ENCODE data around the gene ZNF76. TPM values are rescaled to one million over a fixed set of nuclear protein-coding genes. Genes with fewer than 3 reads are reported as not detected.

The ZNF76 gene
- total and polyA plus RNA-seq, 2 donors (not counting 3 experiments of a cell fraction or from before 2014, with no cell fraction given), result 27.9 to 34.6 TPM

GRCh38 chr6:35229304-35229703 lies 30.2 kb upstream of the ZNF76 start:
- FAIRE-seq (no peak), DNase-seq (ENCODE audit: low read depth, low spot score) (no peak)
- POLR2A ChIA-PET, result no interaction called here
- TF ChIP-seq POLR2A (IDR thresholded peaks at IDR 0.05; ENCODE audit: low read depth, low read length), result no peak
- TF ChIP-seq FOS (IDR thresholded peaks at IDR 0.05; ENCODE audit: borderline replicate concordance, insufficient read depth, low read length), result no peak
- TF ChIP-seq EZH2 (IDR thresholded peaks at IDR 0.05; ENCODE audit: borderline replicate concordance, low read depth, low read length, severe bottlenecking), result no peak
- no peak for TF ChIP-seq MAX (IDR thresholded peaks at IDR 0.05; ENCODE audit: insufficient read depth, insufficient read length)
- no peak for TF ChIP-seq JUN (IDR thresholded peaks at IDR 0.05; ENCODE audit: borderline replicate concordance, insufficient read depth, insufficient read length, low read depth)
- TF ChIP-seq MYC (IDR thresholded peaks at IDR 0.05; ENCODE audit: low read depth, low read length), result no peak
- TF ChIP-seq GATA2 (IDR thresholded peaks at IDR 0.05; ENCODE audit: insufficient read depth, insufficient read length, low read depth, low read length), result no peak
- no peak for TF ChIP-seq CTCF (IDR thresholded peaks at IDR 0.05; ENCODE audit: extremely low read depth in 1 of 2, insufficient read depth in 1 of 2, low read depth in 1 of 2, low read length in 2 of 2)
- TF ChIP-seq POLR2AphosphoS5 (IDR thresholded peaks at IDR 0.05; ENCODE audit: insufficient read depth, low read depth, low read length), result no peak
- Histone ChIP-seq H3K9me3 (replicated peaks; ENCODE audit: control insufficient read depth, insufficient read depth, low read length) (no peaks in the 10 kb centered on the region), H3K79me2 (ENCODE audit: control insufficient read depth, insufficient read depth, low read length) (no peaks in the 10 kb centered on the region), H3K4me1 (ENCODE audit: control insufficient read depth, extremely low read depth, insufficient read depth, low read length) (no peaks in the 10 kb centered on the region), H3K36me3 (ENCODE audit: control insufficient read depth in 2 of 2, extremely low read depth in 1 of 2, insufficient read depth in 2 of 2, low read length in 2 of 2) (no peaks in the 10 kb centered on the region), H2AFZ (ENCODE audit: low read depth, low read length) (no peak overlapping the region), H3K9me1 (replicated peaks; ENCODE audit: control insufficient read depth, extremely low read depth, insufficient read depth, low read length) (no peaks in the 10 kb centered on the region), H3K27me3 (ENCODE audit: control insufficient read depth in 2 of 2, insufficient read depth in 2 of 2, low read length in 2 of 2) (no peaks in the 10 kb centered on the region), H3K9ac (replicated peaks; ENCODE audit: extremely low read depth, insufficient read depth, low read length) (no peak overlapping the region), H4K20me1 (replicated peaks; ENCODE audit: control insufficient read depth, extremely low read depth, insufficient read depth, low read length) (no peaks in the 10 kb centered on the region), H3K27ac (ENCODE audit: insufficient read depth, low read depth, low read length) (no peak overlapping the region), H3K4me2 (ENCODE audit: insufficient read depth, low read length) (no peak overlapping the region), H3K4me3 (replicated peaks in 1 of 3; ENCODE audit: insufficient read depth in 1 of 3, low read depth in 1 of 3, low read length in 3 of 3) (no peak overlapping the region)
- dilution Hi-C loops (cut with MboI; ENCODE audit: extremely low pct_ligation_motif_present, low sequenced_read_pairs), result no loop called here
- BruUV-seq (replicated peaks), result no TSS peak
- CTCF ChIA-PET, result interaction anchor here (1.3 to 5.1 kb wide), 6 partner anchors 10 to 53 kb away, joined by 3 to 48 read pairs (median 7); no protein-coding TSS in a partner anchor
- intact Hi-C loops (cut with micrococcal nuclease), result no loop called here
